ENCODE measurements around the gene ASMT.
"Not testable (repeated sequence)": the region's sequence is repeated elsewhere in the genome, so short reads cannot be mapped to it uniquely, and the experiment has no call there.

The ASMT gene

GRCh38 chrX:1614927-1615326 is at the start of gene ASMT:
Gene ASMT (plus strand): TSS chrX:1615059. CDS start chrX:1615200, 141 bp downstream.
- no peak for DNase-seq (ENCODE audit: low spot score)

DNA sequence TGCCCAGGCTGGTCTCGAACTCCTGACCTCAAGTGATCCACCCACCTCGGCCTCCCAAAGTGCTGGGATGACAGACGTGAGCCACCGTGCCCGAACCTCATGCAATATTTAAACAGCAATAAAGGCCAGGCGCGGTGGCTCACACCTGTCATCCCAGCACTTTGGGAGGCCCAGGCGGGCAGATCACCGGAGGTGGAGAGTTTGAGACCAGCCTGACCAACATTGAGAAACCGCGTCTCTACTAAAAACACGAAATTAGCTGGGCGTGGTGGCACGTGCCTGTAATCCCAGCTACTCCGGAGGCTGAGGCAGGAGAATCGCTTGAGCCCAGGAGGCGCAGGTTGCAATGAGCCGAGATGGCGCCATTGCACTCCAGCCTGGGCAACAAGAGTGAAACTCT is 40.7 kb upstream of the ASMT start:
- not testable (repeated sequence) for DNase-seq (ENCODE audit: low spot score)

DNA sequence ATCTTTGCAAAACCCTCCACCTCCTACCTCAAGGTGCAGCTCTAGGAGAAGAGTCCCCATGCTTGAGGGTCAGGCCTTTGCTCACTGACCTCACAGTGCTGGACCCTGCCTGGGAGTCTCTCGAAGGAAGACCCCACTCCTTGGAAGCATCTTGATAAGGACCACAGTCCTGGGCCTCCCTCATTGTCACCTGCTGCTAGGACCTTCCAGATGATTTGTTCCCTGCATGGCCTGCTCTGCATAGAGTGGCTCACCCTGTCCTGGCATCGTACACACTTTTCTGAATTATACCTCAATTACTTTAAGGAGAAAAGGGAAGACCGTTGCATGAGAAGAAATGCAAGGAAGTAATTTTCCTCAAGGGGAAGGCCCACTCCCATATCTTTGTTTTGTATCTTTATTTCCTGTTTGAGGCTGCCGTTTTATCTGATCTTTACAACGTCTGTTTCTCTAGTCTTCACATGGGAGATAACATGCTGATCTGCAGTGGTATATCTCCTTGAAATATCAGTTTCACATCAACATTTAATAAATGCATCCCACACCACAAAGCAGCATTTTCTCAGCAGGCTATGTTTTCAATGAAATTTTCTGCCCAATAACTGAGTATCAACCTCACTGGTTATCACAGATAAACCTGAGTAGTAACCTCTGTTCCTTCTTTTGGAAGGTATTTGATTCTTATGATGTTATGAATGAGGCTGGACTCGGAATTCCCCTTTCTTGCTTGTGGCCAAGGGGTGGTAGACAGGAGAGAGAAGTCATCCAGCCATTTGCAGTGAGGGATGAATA is 38.5 kb upstream of the ASMT start:
- peak; percentile 53 for DNase-seq (ENCODE audit: low spot score)

DNA sequence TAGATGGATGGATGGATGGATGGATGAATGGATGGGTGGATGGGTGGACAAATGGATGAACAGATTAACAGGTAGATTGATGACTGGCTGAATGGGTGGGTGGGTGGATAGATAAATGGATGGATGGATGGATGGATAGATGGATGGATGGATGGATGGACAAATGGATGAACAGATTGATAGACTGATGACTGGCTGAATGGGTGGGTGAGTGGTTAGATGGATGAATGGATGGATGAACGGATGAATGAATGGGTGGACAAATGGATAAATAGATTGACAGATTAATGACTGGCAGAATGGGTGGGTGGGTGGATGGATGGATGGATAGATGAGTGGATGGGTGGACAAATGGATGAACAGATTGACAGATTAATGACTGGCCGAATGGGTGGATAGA is 37.0 kb upstream of the ASMT start:
- DNase-seq (ENCODE audit: low spot score) = no peak

- no peak for DNase-seq (ENCODE audit: low spot score)
These were observed 36.2 kb upstream of the ASMT start for GRCh38 chrX:1578511-1579173.

DNA sequence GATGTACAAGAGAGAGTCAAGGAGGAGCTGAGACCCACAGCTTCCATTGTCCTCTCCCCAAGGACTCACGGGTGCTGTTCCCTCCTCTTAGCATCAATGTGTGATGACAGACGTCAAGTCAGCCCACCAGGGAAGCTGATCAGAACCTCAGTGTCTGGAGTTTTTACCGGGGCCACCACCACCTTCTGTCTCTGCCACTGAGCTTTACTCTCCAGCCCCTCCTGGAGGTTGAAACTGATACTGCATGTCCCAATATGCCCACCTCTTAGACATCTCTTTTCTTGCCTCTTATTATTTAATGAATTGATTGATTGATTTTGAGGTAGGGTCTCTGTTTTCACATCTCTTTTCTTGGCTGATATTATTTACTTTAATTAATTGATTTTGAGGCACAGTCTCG is 33.7 kb upstream of the ASMT start:
- DNase-seq (ENCODE audit: low spot score) = peak; percentile 79

GRCh38 chrX:1582686-1583437 is 32.0 kb upstream of the ASMT start:
- DNase-seq (ENCODE audit: low spot score) = peak; percentile 71

DNA sequence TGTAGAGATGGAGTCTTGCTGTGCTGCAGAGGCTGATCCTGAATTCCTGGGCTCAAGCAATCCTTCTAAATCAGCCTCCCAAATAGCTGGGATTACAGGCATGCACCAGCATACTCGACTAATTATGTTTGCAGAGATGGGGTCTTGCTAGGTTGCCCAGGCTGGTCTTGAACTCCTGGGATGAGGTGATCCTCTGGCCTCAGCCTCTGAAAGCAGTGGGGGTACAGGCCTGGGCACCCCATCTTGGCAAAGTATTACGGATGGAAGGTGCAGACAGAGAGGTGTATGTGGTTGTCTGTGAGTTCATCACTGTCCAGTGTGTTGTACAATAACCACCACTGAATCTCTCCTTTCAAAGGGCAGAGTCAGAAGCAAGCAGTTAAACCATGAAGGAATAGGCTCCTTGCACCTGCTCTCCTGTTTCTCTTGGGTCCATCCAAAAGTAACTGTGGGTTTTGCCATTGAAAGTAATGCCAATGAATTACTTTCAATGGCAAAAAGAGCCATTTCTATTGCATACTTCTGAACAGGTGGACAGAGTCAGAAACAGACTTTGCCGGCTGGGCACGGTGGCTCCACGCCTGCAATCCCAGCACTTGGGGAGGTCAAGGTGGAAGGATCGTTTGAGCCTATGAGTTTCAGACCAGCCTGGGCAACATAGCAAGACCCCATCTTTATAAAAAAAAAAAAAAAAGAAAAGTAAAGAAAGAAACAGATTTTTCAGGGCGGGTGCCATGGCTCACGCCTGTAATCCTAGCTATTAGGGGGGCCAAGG is 30.4 kb upstream of the ASMT start:
- DNase-seq (ENCODE audit: low spot score) = no peak

DNA sequence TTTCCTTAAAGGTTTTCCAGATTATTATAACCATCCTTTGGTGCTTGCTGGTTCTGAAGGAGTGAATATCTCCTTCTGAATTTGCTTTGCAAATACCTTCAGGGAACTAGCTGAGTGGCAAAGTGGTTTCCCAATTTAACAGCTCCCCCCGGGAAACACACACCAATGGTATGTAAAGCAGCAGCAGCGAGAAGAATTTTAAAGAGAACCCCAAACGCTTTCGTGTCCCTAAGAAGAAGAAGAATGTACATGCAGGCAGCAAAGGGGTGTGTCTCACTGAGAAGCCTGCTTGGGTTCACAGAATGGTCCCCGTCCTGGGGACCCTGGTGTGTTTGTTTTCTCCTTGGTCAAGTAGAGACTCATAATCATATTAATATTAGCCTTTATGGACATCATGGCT is 27.7 kb upstream of the ASMT start:
- DNase-seq (ENCODE audit: low spot score) = no peak

GRCh38 chrX:1589356-1590130 is 25.3 kb upstream of the ASMT start:
- no peak for DNase-seq (ENCODE audit: low spot score)

GRCh38 chrX:1591102-1591862 is 23.6 kb upstream of the ASMT start, which contains the start of gene AKAP17A:
Gene AKAP17A (plus strand): TSS chrX:1591604. CDS start chrX:1593463, 1,859 bp downstream.
- DNase-seq (ENCODE audit: low spot score) = peak; percentile 98

DNA sequence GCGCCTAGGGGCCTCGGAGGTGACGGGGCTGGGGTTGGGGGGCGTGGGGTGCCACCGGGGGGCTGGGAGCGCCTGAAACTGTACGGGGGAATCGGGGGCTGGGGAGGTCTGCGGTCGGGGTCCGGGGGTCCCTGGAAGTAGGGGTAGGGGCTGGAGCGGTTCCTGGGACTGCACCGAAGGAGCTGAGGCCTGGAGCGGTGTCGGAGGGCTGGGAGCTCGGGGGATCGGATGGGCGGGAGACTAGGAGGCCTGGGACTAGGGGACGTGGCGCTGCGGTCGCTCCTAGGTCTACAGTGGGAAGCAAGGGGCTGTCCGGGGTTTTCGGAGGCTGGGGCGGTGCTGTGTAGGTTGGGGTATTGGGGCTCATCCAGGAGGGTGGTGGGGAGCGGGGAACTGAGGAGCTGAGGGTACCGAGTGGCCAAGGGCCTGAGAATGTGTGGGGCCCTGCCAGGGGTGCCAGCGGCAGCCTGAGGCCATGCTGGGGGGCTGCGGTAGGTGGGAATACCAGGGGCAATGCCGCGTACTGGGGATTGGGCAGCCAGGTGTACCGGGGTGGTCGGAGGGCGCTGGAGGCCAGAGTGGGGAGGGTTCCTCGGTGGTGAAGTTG is 22.9 kb upstream of the ASMT start:
- DNase-seq (ENCODE audit: low spot score) = no peak

DNA sequence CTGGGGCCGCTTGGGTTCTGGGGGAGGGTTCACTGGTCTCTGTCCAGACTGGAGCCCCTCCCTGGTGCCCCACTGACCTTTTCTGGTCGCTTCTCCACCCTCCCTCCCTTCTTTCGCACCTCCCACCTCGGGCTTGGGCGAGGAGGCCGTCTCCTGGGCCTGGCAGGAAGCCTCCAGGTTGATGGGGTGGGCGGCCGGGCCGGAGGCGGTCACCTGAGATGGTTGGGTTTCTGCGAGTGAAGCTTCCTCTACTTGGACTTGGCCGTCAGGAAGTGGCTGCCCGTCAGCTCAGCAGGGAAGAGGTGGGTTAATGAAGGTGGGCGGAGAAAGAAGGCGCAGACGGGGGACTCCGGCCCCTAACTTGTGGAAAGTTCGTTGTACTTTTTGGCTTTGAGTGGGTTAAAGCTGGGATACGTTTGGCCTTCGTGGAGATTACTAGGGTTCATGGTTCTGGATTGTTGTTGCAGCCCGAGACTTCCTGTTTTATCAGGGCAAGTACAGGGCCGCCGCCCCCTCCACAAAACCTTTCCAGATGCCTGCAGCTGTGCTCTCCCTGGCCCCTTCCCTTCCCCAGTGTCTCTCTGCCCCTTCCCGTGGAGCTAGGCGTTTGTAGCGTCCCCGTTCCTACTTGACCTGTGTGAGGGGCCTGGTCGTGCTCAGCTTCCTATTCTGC is 22.3 kb upstream of the ASMT start:
- DNase-seq (ENCODE audit: low spot score) = no peak

DNA sequence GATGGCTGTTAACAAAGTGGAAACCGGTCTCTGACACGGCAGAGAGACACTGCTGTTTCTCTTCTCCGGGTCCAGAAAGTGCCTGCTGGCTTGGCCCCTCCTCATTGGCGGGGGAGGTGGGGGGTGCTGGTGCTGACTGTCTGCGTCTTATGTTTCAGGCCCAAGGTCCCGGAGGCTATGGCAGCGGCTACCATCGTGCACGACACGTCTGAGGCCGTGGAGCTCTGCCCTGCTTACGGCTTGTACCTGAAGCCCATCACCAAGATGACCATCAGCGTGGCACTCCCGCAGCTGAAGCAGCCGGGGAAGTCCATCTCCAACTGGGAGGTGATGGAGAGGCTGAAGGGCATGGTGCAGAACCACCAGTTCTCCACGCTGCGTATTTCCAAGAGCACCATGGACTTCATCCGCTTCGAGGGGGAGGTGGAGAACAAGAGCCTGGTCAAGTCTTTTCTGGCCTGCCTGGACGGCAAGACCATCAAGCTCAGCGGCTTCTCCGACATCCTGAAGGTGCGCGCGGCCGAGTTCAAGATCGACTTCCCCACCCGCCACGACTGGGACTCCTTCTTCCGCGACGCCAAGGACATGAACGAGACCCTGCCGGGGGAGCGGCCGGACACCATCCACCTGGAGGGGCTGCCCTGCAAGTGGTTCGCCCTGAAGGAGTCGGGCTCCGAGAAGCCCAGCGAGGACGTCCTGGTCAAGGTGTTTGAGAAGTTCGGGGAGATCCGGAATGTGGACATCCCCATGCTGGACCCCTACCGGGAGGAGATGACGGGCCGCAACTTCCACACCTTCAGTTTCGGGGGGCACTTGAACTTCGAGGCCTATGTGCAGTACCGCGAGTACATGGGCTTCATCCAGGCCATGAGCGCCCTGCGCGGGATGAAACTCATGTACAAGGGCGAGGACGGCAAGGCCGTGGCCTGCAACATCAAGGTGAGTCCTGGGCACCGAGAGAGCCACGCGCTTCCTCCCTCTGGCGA is 21.3 kb upstream of the ASMT start:
- no peak for DNase-seq (ENCODE audit: low spot score)

- DNase-seq (ENCODE audit: low spot score) = no peak
These were observed 19.2 kb upstream of the ASMT start for GRCh38 chrX:1595711-1596060.

- DNase-seq (ENCODE audit: low spot score) = no peak
These were observed 18.0 kb upstream of the ASMT start for GRCh38 chrX:1596676-1597344.

- DNase-seq (ENCODE audit: low spot score) = no peak
These were observed 17.4 kb upstream of the ASMT start for GRCh38 chrX:1597345-1598020.

All from CD4-positive, alpha-beta T cell treated with Interleukin-15 for 4 hours (primary cell).